HCT116 (cell line): Measurements from ENCODE around the gene ARHGEF40.

Source experiments
- CTCF ChIP-seq, 3 experiments: fragments of 200-600 bp in 1 of 3; sonication (generic) in 1 of 3; IDR thresholded peaks in 2 of 3; conservative IDR thresholded peaks in 1 of 3; 2 replicates each; pipeline ENCODE4 v1.5.1; 2012 to 2017; ENCODE audit warnings: low read depth in 2 of 3, low read length in 2 of 3, antibody characterized with exemption in 1 of 3, borderline replicate concordance in 1 of 3, control low read depth in 1 of 3, mild to moderate bottlenecking in 1 of 3, mixed read lengths in 1 of 3, mixed run types in 1 of 3, moderate library complexity in 1 of 3; ENCODE audit not compliant: insufficient read depth in 1 of 3
- EZH2phosphoT487 ChIP-seq: fragments of 200-600 bp; IDR thresholded peaks from 2 replicates; pipeline ENCODE4 v1.6.1; 2018; ENCODE audit warnings: antibody characterized with exemption, borderline replicate concordance
- JUND ChIP-seq: IDR thresholded peaks from 2 replicates; pipeline ENCODE4 v1.6.1; 2012
- POLR2A ChIP-seq: IDR thresholded peaks from 2 replicates; pipeline ENCODE4 v1.7.0; 2011; ENCODE audit warnings: borderline replicate concordance; ENCODE audit not compliant: insufficient read depth, insufficient read length; ENCODE audit errors: extremely low read depth
- REST ChIP-seq: IDR thresholded peaks from 2 replicates; pipeline ENCODE4 v1.6.1; 2012; ENCODE audit warnings: low read depth
- SIN3A ChIP-seq: IDR thresholded peaks from 2 replicates; pipeline ENCODE4 v1.6.1; 2012; ENCODE audit warnings: low read depth
- TF ChIP-seq, protein P1 (sequence below): IDR thresholded peaks from 2 replicates; pipeline ENCODE4 v1.6.1; 2012

DNA sequence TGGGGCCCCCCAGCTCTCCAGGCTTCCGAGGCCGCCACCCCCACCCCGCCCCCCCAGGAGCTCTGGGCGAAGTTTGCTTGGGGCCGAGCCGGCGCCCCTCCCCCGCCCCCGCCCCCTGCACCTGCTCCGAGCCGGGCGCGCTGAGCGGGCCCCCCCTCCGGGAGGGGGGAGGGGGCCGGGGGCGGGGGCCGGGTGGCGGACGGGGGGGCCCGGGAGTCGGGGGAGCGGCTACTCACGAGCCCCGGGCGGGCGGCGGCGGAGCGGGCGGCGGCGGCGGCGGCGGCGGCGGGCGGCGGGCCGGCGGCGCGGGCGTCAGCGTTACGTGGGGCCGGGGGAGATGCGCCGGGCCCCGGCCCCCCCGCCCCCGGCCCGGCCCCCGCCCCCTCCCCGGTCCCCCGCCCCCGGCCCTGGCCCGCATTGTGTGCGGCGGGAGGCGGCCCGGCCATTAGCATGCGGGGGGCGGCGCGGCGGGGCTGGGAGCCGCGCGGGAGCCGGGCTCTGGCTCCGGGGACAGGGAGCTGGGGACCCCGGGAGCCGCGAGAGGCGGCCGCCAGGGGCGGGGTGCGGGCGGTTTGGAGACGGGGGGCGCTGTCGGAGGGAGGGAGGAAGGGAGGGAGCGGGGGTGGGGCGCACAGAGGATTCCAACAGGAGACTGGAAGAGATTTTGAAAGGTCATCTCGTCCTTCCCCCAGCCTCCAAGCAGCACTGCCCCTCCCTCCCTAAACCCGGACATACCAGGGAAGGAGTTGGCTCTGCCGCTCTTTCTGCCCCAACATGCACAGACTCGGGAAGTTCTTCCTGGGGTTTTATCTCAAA, 28.2 kb downstream of the ARHGEF40 start, which contains the start of gene ZNF219:
- TF ChIP-seq POLR2A (no peak), REST (no peak), CTCF (IDR thresholded peaks at IDR 0.05 in 2 of 3, conservative IDR thresholded peaks at IDR 0.05 in 1 of 3; ENCODE audit: borderline replicate concordance in 1 of 3, insufficient read depth in 1 of 3, low read depth in 2 of 3, low read length in 2 of 3) (no peak), JUND (no peak), SIN3A (no peak), EZH2phosphoT487 (no peak)
- TF ChIP-seq, protein P1, sequence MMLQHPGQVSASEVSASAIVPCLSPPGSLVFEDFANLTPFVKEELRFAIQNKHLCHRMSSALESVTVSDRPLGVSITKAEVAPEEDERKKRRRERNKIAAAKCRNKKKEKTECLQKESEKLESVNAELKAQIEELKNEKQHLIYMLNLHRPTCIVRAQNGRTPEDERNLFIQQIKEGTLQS, result no peak
